GM06990 (cell line): ENCODE measurements around the gene SAMD11.
A peak's percentile ranks its signal among the peaks of the same experiment; 100 is the strongest.

ENCODE experiments used
- DNase-seq: peaks from one replicate; pipeline ENCODE4 v3.0.0-alpha.2; 2011; ENCODE audit not compliant: insufficient read length; ENCODE audit errors: extremely low read depth
- H3K27me3 ChIP-seq: replicated peaks from 2 replicates; pipeline ENCODE4 v1.6.0; 2011; ENCODE audit warnings: low read length; ENCODE audit not compliant: control insufficient read depth, insufficient read depth
- H3K36me3 ChIP-seq: 2 replicates; pipeline ENCODE4 v1.5.1; 2011; ENCODE audit warnings: low read length; ENCODE audit not compliant: control insufficient read depth, insufficient read depth
- H3K4me3 ChIP-seq: replicated peaks from 2 replicates; pipeline ENCODE4 v1.5.1; 2011; ENCODE audit warnings: low read depth, mild to moderate bottlenecking, control low read depth, low read length
- TF ChIP-seq, protein P1 (sequence below): IDR thresholded peaks from 2 replicates; pipeline ENCODE4 v1.5.1; 2011; ENCODE audit warnings: low read length, control low read depth, mild to moderate bottlenecking, inconsistent platforms; ENCODE audit not compliant: insufficient read depth, poor library complexity, severe bottlenecking

The SAMD11 gene

DNA sequence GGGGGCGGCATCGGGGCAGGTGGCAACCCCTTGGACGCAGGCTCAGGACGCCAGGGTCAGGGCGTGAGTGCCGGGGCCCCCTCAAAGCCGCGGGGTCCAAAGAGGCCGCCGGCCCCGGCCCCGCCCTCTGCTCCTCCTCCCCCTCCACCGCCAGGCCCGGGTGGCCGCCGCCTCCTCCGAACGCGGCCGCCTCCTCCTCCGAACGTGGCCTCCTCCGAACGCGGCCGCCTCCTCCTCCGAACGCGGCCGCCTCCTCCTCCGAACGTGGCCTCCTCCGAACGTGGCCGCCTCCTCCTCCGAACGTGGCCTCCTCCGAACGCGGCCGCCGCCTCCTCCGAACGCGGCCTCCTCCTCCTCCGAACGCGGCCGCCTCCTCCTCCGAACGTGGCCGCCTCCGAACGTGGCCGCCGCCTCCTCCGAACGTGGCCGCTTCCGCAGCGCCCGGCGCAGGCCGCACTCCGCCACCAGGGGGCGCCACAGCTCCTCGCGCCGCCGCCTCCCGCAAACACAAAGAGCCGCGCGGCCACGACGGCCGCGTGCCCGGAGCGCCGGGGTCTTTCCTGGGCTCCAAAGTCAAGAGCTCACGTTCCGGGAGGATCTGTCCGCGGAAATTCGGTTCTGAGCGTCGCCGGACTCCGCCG is 19.3 kb upstream of the SAMD11 start:
- no peaks in the 10 kb centered on the region; the same call in 1 of the 2 replicates for H3K27me3 ChIP-seq
- DNase-seq, result peak; percentile 85

DNA sequence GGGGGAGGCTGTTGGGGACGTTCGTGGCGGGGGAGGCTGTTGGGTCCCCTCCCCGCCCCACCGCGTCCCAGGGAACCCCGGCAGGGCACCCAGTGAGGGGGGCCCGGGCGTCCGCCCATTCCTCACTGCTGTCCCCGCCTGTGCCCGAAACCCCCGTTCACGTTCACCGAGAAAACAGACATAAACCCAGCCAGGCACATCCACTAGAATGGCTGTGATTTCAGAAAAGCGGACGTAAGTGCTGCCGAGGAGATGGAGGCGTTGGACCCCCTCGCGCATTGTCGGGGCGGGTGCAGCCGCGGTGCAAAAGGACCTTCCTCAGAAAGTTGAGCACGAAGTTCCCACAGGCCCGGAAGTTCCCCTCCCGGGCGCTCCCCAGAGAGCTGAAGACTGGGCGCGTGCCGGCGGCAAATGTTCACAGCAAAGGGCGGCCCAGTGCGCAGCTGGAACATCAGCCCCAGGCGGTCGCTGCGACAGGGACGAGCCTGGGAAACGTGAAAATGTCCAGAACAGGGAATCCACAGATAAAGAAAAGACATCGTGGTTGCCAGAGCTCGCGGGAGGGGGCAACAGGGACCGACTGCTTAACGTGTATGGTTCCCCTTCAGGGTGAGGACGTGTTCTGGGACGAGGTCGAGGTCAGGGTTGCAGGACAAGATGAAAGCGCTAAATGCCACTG is 18.5 kb upstream of the SAMD11 start:
- TF ChIP-seq, protein P1, sequence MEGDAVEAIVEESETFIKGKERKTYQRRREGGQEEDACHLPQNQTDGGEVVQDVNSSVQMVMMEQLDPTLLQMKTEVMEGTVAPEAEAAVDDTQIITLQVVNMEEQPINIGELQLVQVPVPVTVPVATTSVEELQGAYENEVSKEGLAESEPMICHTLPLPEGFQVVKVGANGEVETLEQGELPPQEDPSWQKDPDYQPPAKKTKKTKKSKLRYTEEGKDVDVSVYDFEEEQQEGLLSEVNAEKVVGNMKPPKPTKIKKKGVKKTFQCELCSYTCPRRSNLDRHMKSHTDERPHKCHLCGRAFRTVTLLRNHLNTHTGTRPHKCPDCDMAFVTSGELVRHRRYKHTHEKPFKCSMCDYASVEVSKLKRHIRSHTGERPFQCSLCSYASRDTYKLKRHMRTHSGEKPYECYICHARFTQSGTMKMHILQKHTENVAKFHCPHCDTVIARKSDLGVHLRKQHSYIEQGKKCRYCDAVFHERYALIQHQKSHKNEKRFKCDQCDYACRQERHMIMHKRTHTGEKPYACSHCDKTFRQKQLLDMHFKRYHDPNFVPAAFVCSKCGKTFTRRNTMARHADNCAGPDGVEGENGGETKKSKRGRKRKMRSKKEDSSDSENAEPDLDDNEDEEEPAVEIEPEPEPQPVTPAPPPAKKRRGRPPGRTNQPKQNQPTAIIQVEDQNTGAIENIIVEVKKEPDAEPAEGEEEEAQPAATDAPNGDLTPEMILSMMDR, result no peak
- H3K4me3 ChIP-seq, result peak overlapping the region; percentile 39
- no peaks in the 10 kb centered on the region; the same call in 1 of the 2 replicates for H3K27me3 ChIP-seq
- peak; percentile 60 for DNase-seq
- no peaks in the 10 kb centered on the region for H3K36me3 ChIP-seq

More for the DNA sequence above, 19.3 kb upstream of the SAMD11 start:
- TF ChIP-seq, protein P1, result peak; percentile 28
- H3K4me3 ChIP-seq, result peak overlapping the region; percentile 38
- no peaks in the 10 kb centered on the region for H3K36me3 ChIP-seq

GRCh38 chr1:905811-906599 is 17.7 kb upstream of the SAMD11 start:
- no peaks in the 10 kb centered on the region for H3K36me3 ChIP-seq

DNA sequence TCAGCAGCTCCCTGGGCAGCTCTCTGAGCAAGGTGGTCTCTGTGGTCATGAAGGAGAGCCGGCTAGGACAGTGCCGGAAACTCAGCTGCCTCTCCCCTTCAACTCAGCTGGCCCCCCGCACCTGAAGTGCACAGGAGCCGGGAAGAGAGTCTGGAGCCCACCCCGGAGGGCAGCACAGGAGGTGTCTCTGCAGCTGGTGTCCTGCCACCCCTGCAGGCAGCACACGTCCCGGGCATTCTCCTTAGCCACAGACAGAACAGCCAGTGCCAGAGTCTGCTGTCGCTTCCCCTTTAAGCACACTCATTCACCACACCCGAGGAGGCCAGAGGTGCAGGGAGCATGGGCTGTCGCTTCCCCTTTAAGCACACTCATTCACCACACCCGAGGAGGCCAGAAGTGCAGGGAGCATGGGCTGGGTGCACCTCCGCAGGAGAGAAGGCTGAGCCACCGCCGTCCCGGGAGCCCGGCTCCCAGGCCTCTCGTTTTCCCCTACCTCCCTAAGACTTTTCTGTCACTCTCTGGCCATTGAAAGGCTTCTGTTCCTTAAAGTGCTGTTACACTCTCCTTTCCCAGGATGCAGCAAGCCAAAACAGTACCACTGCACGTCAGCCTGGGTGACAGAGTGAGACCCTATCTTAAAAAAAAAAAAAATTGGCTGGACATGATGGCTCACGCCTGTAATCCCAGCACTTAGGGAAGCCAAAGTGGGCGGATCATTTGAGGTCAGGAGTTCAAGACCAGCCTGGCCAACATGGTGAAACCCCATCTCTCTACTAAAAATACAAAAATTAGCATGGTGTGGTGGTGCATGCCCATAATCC is 16.9 kb upstream of the SAMD11 start:
- H3K36me3 ChIP-seq, result no peaks in the 10 kb centered on the region
- no peak overlapping the region for H3K4me3 ChIP-seq
- H3K27me3 ChIP-seq, result no peaks in the 10 kb centered on the region; the same call in 1 of the 2 replicates
- peak; percentile 14 for DNase-seq
- TF ChIP-seq, protein P1, result no peak

More at GRCh38 chr1:905811-906599, 17.7 kb upstream of the SAMD11 start:
- H3K4me3 ChIP-seq, result no peak overlapping the region
- TF ChIP-seq, protein P1, result no peak
- DNase-seq, result peak; percentile 4
- no peaks in the 10 kb centered on the region; the same call in 1 of the 2 replicates for H3K27me3 ChIP-seq
